ENCODE measurements around the gene EXOC6.

GRCh38 chr10:92829042-92829785, 19.1 kb upstream of the EXOC6 start:
- TF ChIP-seq POLR2AphosphoS5 (IDR thresholded peaks at IDR 0.05) (no peak), CTCF (IDR thresholded peaks at IDR 0.05) (no peak), POLR2A (IDR thresholded peaks at IDR 0.05) (no peak), EP300 (IDR thresholded peaks at IDR 0.05) (no peak)
